ENCODE data around the gene OCSTAMP.

The OCSTAMP gene

GRCh38 chr20:46509523-46509922, 40.9 kb downstream of the OCSTAMP start:
- DNase-seq: no peak

GRCh38 chr20:46507760-46508407, 42.6 kb downstream of the OCSTAMP start:
- DNase-seq: no peak

GRCh38 chr20:46505506-46505905, 44.9 kb downstream of the OCSTAMP start:
- no peak for DNase-seq

GRCh38 chr20:46501961-46502360, 48.5 kb downstream of the OCSTAMP start:
- no peak for DNase-seq

- DNase-seq: no peak
Measured at GRCh38 chr20:46501337-46501942, 49.0 kb downstream of the OCSTAMP start.

- no peak for DNase-seq
Measured at GRCh38 chr20:46494077-46494476, 56.4 kb downstream of the OCSTAMP start.

- DNase-seq: no peak
Measured at GRCh38 chr20:46491354-46491753, 59.1 kb downstream of the OCSTAMP start.

Data from NCI-H1092 (cell line).